CD4-positive, alpha-beta T cell (primary cell): ENCODE results near the gene FBXL2. TPM values are rescaled to one million over a fixed set of nuclear protein-coding genes. Genes with fewer than 3 reads are reported as not detected.

Experiments
- ATAC-seq: fragments of 200-7000 bp; cut with Tn5 transposase; one replicate; pipeline ENCODE4 v1.10.0; 2022; ENCODE audit warnings: mild to moderate bottlenecking; ENCODE audit not compliant: poor library complexity
- CTCF ChIA-PET: fragments of 350-600 bp; sonication (Branson Sonifier 250); formaldehyde crosslinking; loops from one replicate; lab custom pipeline; 2021; ENCODE audit warnings: antibody characterized with exemption, inconsistent platforms; lab: Charles Lee
- POLR2A ChIA-PET: fragments of 350-600 bp; sonication (Branson Sonifier 250); formaldehyde crosslinking; loops from one replicate; lab custom pipeline; 2021; ENCODE audit warnings: antibody characterized with exemption, inconsistent platforms; lab: Charles Lee
- DNase-seq, 14 experiments: peaks; one replicate each; pipeline ENCODE4 v3.0.0-alpha.2; 2013 to 2020; ENCODE audit warnings: mixed read lengths in 2 of 14
- H3K27ac ChIP-seq, 2 donors: one replicate each; pipeline versions ENCODE4 v1.5.1 to v1.7.0; 2013; ENCODE audit warnings: low read length in 2 of 2, low read depth in 1 of 2, mild to moderate bottlenecking in 1 of 2
- H3K27me3 ChIP-seq, 2 experiments: 1 replicate in 1 of 2; 2 replicates in 1 of 2; pipeline versions ENCODE4 v1.6.1 to v1.7.0; 2013; ENCODE audit warnings: low read length in 2 of 2, control low read depth in 1 of 2, mild to moderate bottlenecking in 1 of 2, moderate library complexity in 1 of 2; ENCODE audit not compliant: insufficient read depth in 2 of 2, control insufficient read depth in 1 of 2
- H3K36me3 ChIP-seq: one replicate; pipeline ENCODE4 v1.6.1; 2013; ENCODE audit warnings: low read length, control low read depth; ENCODE audit not compliant: insufficient read depth
- H3K4me1 ChIP-seq: one replicate; pipeline ENCODE4 v1.6.1; 2013; ENCODE audit warnings: low read length, control low read depth; ENCODE audit not compliant: insufficient read depth
- H3K4me3 ChIP-seq: one replicate; pipeline ENCODE4 v1.5.1; 2013; ENCODE audit warnings: mild to moderate bottlenecking, low read length, moderate library complexity
- H3K9me3 ChIP-seq, 2 experiments: 1 replicate in 1 of 2; 2 replicates in 1 of 2; pipeline versions ENCODE4 v1.6.1 to v1.7.0; 2013; ENCODE audit warnings: low read length in 2 of 2, mild to moderate bottlenecking in 2 of 2, control low read depth in 1 of 2, moderate library complexity in 1 of 2; ENCODE audit not compliant: control insufficient read depth in 1 of 2, insufficient read depth in 1 of 2
- H3K27ac Mint-ChIP-seq: one replicate; pipeline ENCODE4 v1.8.0; 2020; ENCODE audit warnings: mixed read lengths
- H3K27me3 Mint-ChIP-seq: one replicate; pipeline ENCODE4 v1.8.0; 2021; ENCODE audit warnings: mixed read lengths
- H3K36me3 Mint-ChIP-seq: one replicate; pipeline ENCODE4 v1.8.0; 2021; ENCODE audit warnings: low read depth, mixed read lengths
- H3K4me1 Mint-ChIP-seq: one replicate; pipeline ENCODE4 v1.8.0; 2021; ENCODE audit warnings: low read depth, mixed read lengths
- H3K4me3 Mint-ChIP-seq: one replicate; pipeline ENCODE4 v1.8.0; 2020; ENCODE audit warnings: mild to moderate bottlenecking, mixed read lengths
- H3K9me3 Mint-ChIP-seq: one replicate; pipeline ENCODE4 v1.8.0; 2020; ENCODE audit warnings: mixed read lengths
- intact Hi-C, 2 experiments: fragments of 100-400 bp; cut with DNase I in 1 of 2; cut with micrococcal nuclease in 1 of 2; formaldehyde crosslinking; loops; one replicate each; pipeline versions ENCODE4 v1.15.1 to v1.9.0; 2023 to 2025; cut with DNase I, micrococcal nuclease
- total RNA-seq, 174 experiments: library from RNA in 2 of 174; stranded (reverse) in 2 of 174; gene quantifications; one replicate each; pipeline ENCODE4 v1.2.3 and lab custom pipeline; 2021 to 2026
- TF ChIP-seq, protein P1 (sequence below): fragments of 200-600 bp; IDR thresholded peaks from one replicate; pipeline ENCODE4 v1.8.0; 2022; ENCODE audit warnings: antibody characterized with exemption, mild to moderate bottlenecking

Gene FBXL2
- total RNA-seq, 2 experiments from 2014 or later: not detected

DNA sequence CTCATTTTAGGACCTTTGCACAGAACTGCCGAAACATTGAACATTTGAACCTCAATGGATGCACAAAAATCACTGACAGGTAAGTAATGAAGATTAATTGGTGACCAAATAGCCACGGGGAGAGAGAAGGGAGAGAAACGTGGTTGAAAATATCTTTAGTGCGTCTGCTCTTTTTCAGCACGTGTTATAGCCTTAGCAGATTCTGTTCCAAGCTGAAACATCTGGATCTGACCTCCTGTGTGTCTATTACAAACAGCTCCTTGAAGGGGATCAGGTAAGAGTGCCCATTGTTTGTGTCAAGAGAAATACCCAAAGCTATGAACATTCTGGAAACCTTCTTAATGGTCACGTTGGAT is 95.8 kb downstream of the FBXL2 start:
- no peaks in the 10 kb centered on the region for H3K36me3 ChIP-seq
- ATAC-seq (no peak), DNase-seq (no peak)
- POLR2A ChIA-PET: interaction anchor here (0.9 to 1.3 kb wide), 4 partner anchors 12 to 426 kb away, joined by 3 to 5 read pairs (median 4); partner anchors contain the start of genes CRTAP and UBP1
- Mint-ChIP-seq H3K36me3 (no peaks in the 10 kb centered on the region), H3K9me3 (no peaks in the 10 kb centered on the region), H3K4me3 (no peak overlapping the region), H3K4me1 (peaks cover 5% of the 10 kb centered on the region), H3K27me3 (peaks cover 16% of the 10 kb centered on the region), H3K27ac (no peak overlapping the region)
- TF ChIP-seq, protein P1, sequence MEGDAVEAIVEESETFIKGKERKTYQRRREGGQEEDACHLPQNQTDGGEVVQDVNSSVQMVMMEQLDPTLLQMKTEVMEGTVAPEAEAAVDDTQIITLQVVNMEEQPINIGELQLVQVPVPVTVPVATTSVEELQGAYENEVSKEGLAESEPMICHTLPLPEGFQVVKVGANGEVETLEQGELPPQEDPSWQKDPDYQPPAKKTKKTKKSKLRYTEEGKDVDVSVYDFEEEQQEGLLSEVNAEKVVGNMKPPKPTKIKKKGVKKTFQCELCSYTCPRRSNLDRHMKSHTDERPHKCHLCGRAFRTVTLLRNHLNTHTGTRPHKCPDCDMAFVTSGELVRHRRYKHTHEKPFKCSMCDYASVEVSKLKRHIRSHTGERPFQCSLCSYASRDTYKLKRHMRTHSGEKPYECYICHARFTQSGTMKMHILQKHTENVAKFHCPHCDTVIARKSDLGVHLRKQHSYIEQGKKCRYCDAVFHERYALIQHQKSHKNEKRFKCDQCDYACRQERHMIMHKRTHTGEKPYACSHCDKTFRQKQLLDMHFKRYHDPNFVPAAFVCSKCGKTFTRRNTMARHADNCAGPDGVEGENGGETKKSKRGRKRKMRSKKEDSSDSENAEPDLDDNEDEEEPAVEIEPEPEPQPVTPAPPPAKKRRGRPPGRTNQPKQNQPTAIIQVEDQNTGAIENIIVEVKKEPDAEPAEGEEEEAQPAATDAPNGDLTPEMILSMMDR: peak; percentile 33
- intact Hi-C loops: loop anchor here (2.0 to 10.0 kb wide), 5 partner anchors 241 to 638 kb away; partner anchors contain the start of gene CLASP2 (in 1 of the 2)
- H3K4me3 ChIP-seq: no peak overlapping the region
- no peaks in the 10 kb centered on the region for H3K9me3 ChIP-seq
- CTCF ChIA-PET: interaction anchor here (0.6 to 1.6 kb wide), 8 partner anchors 10 to 448 kb away, joined by 3 to 12 read pairs (median 5); no protein-coding TSS in a partner anchor
- no peak overlapping the region for H3K27ac ChIP-seq
- H3K27me3 ChIP-seq: no peaks in the 10 kb centered on the region
- peaks cover 5% of the 10 kb centered on the region for H3K4me1 ChIP-seq

DNA sequence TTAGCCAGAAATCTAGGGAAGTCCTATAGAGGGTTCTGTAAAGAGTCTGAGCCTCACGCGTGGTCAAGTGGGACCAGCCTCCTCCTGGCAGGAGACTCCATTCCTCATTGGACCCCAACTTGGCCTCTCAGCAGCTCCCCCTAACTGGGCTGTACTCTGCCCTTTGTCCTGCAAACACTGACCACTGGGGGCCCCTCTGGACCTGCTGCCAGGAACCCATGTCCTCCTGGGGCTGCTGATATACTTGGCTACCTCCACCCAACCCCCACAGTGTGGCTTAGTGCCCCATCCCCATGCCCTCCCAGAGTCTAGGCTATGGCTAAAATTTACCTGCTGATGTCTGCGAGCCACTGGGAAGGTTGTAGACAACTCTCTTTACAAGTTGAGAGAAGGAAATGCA is 100.2 kb downstream of the FBXL2 start:
- TF ChIP-seq, protein P1: no peak
- intact Hi-C loops: loop anchor here in 1 of 2 experiments (10.0 kb wide), 2 partner anchors 337 to 643 kb away; partner anchors contain the start of gene CLASP2
- no peaks in the 10 kb centered on the region for H3K36me3 ChIP-seq
- CTCF ChIA-PET: no interaction called here
- no peaks in the 10 kb centered on the region for H3K9me3 Mint-ChIP-seq
- H3K9me3 ChIP-seq: no peaks in the 10 kb centered on the region
- H3K4me1 ChIP-seq: peaks cover 5% of the 10 kb centered on the region
- no peak for ATAC-seq
- H3K4me3 ChIP-seq: no peak overlapping the region
- no peaks in the 10 kb centered on the region for H3K36me3 Mint-ChIP-seq
- DNase-seq: no peak
- H3K4me3 Mint-ChIP-seq: no peak overlapping the region
- H3K27me3 Mint-ChIP-seq: peaks cover 7% of the 10 kb centered on the region
- POLR2A ChIA-PET: no interaction called here
- peaks cover 5% of the 10 kb centered on the region for H3K4me1 Mint-ChIP-seq
- no peak overlapping the region for H3K27ac Mint-ChIP-seq
- no peaks in the 10 kb centered on the region for H3K27me3 ChIP-seq
- H3K27ac ChIP-seq: no peak overlapping the region

DNA sequence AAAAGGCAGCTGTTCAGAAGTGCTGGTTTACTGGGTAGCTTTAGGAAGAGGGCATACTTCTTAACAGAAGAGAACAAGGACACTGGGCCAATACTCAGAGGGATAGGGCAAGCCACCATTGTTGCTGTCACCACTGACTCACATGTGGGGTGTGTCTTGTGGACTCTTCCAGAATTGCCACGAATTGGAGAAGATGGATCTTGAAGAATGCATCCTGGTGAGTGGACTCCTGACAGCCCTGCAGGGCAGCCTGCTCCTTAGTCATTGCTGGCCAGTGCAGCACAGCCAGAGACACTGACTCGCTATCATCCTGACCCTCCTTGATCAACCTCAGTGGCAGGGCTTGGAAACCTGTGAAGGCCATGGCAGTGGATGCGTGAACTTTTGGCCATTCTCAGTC is 100.7 kb downstream of the FBXL2 start:
- no peaks in the 10 kb centered on the region for H3K9me3 ChIP-seq
- ChIA-PET CTCF (no interaction called here), POLR2A (no interaction called here)
- no peaks in the 10 kb centered on the region for H3K9me3 Mint-ChIP-seq
- DNase-seq: no peak
- TF ChIP-seq, protein P1: no peak
- H3K36me3 ChIP-seq: no peaks in the 10 kb centered on the region
- no peaks in the 10 kb centered on the region for H3K36me3 Mint-ChIP-seq
- peaks cover 2% of the 10 kb centered on the region for H3K4me1 Mint-ChIP-seq
- H3K27me3 Mint-ChIP-seq: peaks cover 2% of the 10 kb centered on the region
- ATAC-seq: no peak
- intact Hi-C loops: loop anchor here in 1 of 2 experiments (10.0 kb wide), 2 partner anchors 337 to 643 kb away; partner anchors contain the start of gene CLASP2
- no peak overlapping the region for H3K27ac ChIP-seq
- no peak overlapping the region for H3K27ac Mint-ChIP-seq
- H3K4me3 ChIP-seq: no peak overlapping the region
- no peak overlapping the region for H3K4me3 Mint-ChIP-seq
- H3K27me3 ChIP-seq: no peaks in the 10 kb centered on the region
- peaks cover under 1% of the 10 kb centered on the region for H3K4me1 ChIP-seq
